Adrenal gland (tissue), 5 donors: ENCODE results near the gene SRSF2.

ENCODE experiments used
- CTCF ChIP-seq, 6 experiments: fragments of 450-650 bp in 4 of 6; fragments of 200-600 bp in 2 of 6; sonication (generic) in 1 of 6; IDR thresholded peaks; 1 replicate in 5 of 6; 2 replicates in 1 of 6; pipeline versions ENCODE4 v1.5.1 to v1.8.0; 2016 to 2021; ENCODE audit warnings: antibody characterized with exemption in 6 of 6, mild to moderate bottlenecking in 2 of 6, moderate library complexity in 1 of 6
- POLR2A ChIP-seq, 2 donors: fragments of 450-650 bp; IDR thresholded peaks; one replicate each; pipeline ENCODE4 v1.6.1; 2017; ENCODE audit warnings: antibody characterized with exemption in 2 of 2, mild to moderate bottlenecking in 2 of 2, moderate library complexity in 1 of 2
- donor health status: DM: no; HTN: no; CAD: no.

- no peak for TF ChIP-seq CTCF (IDR thresholded peaks at IDR 0.05)
- TF ChIP-seq POLR2A (IDR thresholded peaks at IDR 0.05), result peak; percentile 94 to 98
These were observed 10.8 kb downstream of the SRSF2 start, which contains the start of gene JMJD6 for GRCh38 chr17:76726231-76726775.
